ENCODE measurements around the gene FUT6. TPM values are rescaled to one million over a fixed set of nuclear protein-coding genes. Genes with fewer than 3 reads are reported as not detected.

The FUT6 gene
- total RNA-seq, 1 donor: not detected

- H3K27me3 ChIP-seq (ENCODE audit: insufficient read depth, low read length): peaks cover 26% of the 10 kb centered on the region
- no peak overlapping the region for H3K27ac ChIP-seq (ENCODE audit: low read depth, low read length)
- peaks cover 5% of the 10 kb centered on the region for H3K4me1 ChIP-seq (ENCODE audit: insufficient read depth, low read length)
- H2AFZ ChIP-seq (ENCODE audit: low read length): no peak overlapping the region
- no peaks in the 10 kb centered on the region for H3K36me3 ChIP-seq (ENCODE audit: insufficient read depth, low read length)
- no peak for TF ChIP-seq CTCF (IDR thresholded peaks at IDR 0.05; ENCODE audit: extremely low read depth, low read depth, low read length)
- no peak overlapping the region for H3K4me3 ChIP-seq (ENCODE audit: insufficient read depth, low read length)
- no peaks in the 10 kb centered on the region for H4K20me1 ChIP-seq (ENCODE audit: insufficient read depth, low read length)
- H3K9me3 ChIP-seq (ENCODE audit: low read depth, low read length): no peaks in the 10 kb centered on the region
- DNase-seq (ENCODE audit: insufficient read length, low spot score, missing footprints): no peak
- no peaks in the 10 kb centered on the region for H3K79me2 ChIP-seq (ENCODE audit: insufficient read depth, low read length)
- H3K4me2 ChIP-seq (ENCODE audit: insufficient read depth, low read length): no peak overlapping the region
Measured at GRCh38 chr19:5801796-5802619, 37.5 kb downstream of the FUT6 start.

- no peak for DNase-seq (ENCODE audit: insufficient read length, low spot score, missing footprints)
- H3K4me3 ChIP-seq (ENCODE audit: insufficient read depth, low read length): no peak overlapping the region
- no peak overlapping the region for H2AFZ ChIP-seq (ENCODE audit: low read length)
- H3K9me3 ChIP-seq (ENCODE audit: low read depth, low read length): no peaks in the 10 kb centered on the region
- no peaks in the 10 kb centered on the region for H3K79me2 ChIP-seq (ENCODE audit: insufficient read depth, low read length)
- H3K36me3 ChIP-seq (ENCODE audit: insufficient read depth, low read length): no peaks in the 10 kb centered on the region
- H3K27me3 ChIP-seq (ENCODE audit: insufficient read depth, low read length): peaks cover 16% of the 10 kb centered on the region
- H3K4me2 ChIP-seq (ENCODE audit: insufficient read depth, low read length): no peak overlapping the region
- no peaks in the 10 kb centered on the region for H4K20me1 ChIP-seq (ENCODE audit: insufficient read depth, low read length)
- H3K4me1 ChIP-seq (ENCODE audit: insufficient read depth, low read length): peaks cover 5% of the 10 kb centered on the region
- TF ChIP-seq CTCF (IDR thresholded peaks at IDR 0.05; ENCODE audit: extremely low read depth, low read depth, low read length): no peak
- H3K27ac ChIP-seq (ENCODE audit: low read depth, low read length): no peak overlapping the region
Measured at GRCh38 chr19:5800361-5801270, 38.9 kb downstream of the FUT6 start.

- DNase-seq (ENCODE audit: insufficient read length, low spot score, missing footprints): no peak
- no peak overlapping the region for H3K4me2 ChIP-seq (ENCODE audit: insufficient read depth, low read length)
- H4K20me1 ChIP-seq (ENCODE audit: insufficient read depth, low read length): no peaks in the 10 kb centered on the region
- H3K4me3 ChIP-seq (ENCODE audit: insufficient read depth, low read length): no peak overlapping the region
- H3K27ac ChIP-seq (ENCODE audit: low read depth, low read length): no peak overlapping the region
- no peak for TF ChIP-seq CTCF (IDR thresholded peaks at IDR 0.05; ENCODE audit: extremely low read depth, low read depth, low read length)
- no peaks in the 10 kb centered on the region for H3K36me3 ChIP-seq (ENCODE audit: insufficient read depth, low read length)
- H3K4me1 ChIP-seq (ENCODE audit: insufficient read depth, low read length): peaks cover 5% of the 10 kb centered on the region
- no peaks in the 10 kb centered on the region for H3K9me3 ChIP-seq (ENCODE audit: low read depth, low read length)
- H3K79me2 ChIP-seq (ENCODE audit: insufficient read depth, low read length): no peaks in the 10 kb centered on the region
- H2AFZ ChIP-seq (ENCODE audit: low read length): no peak overlapping the region
- H3K27me3 ChIP-seq (ENCODE audit: insufficient read depth, low read length): peaks cover 11% of the 10 kb centered on the region
Measured at GRCh38 chr19:5799247-5800241, 40.0 kb downstream of the FUT6 start.

Measured in osteoblast (primary cell).